Smooth muscle cell (in vitro differentiated cells): Measurements from ENCODE around the gene TOP3B. TPM values are rescaled to one million over a fixed set of nuclear protein-coding genes. Genes with fewer than 3 reads are reported as not detected.

Experiments
- DNase-seq: peaks from one replicate; lab custom pipeline; 2025; ENCODE audit not compliant: unreplicated experiment; lab: John Stamatoyannopoulos, UW
- H2AFZ ChIP-seq: fragments of 200-600 bp; sonication (generic); 2 replicates; pipeline ENCODE4 v1.6.0; 2016; ENCODE audit warnings: antibody characterized with exemption, low read depth, mild to moderate bottlenecking
- H3F3A ChIP-seq: fragments of 200-600 bp; sonication (generic); 2 replicates; pipeline ENCODE4 v1.6.0; 2017; ENCODE audit warnings: antibody characterized with exemption, low read depth
- H3K27ac ChIP-seq: fragments of 200-600 bp; sonication (generic); 2 replicates; pipeline ENCODE4 v1.5.1; 2016; ENCODE audit warnings: low read depth, mild to moderate bottlenecking
- H3K27me3 ChIP-seq: fragments of 200-600 bp; sonication (generic); 2 replicates; pipeline ENCODE4 v1.6.1; 2016; ENCODE audit warnings: low read depth, mild to moderate bottlenecking
- H3K36me3 ChIP-seq: fragments of 200-600 bp; sonication (generic); 2 replicates; pipeline ENCODE4 v1.5.1; 2016; ENCODE audit warnings: low read depth
- H3K4me1 ChIP-seq: fragments of 200-600 bp; sonication (generic); 2 replicates; pipeline ENCODE4 v1.5.1; 2016; ENCODE audit warnings: low read depth
- H3K4me2 ChIP-seq: fragments of 200-600 bp; sonication (generic); 2 replicates; pipeline ENCODE4 v1.6.0; 2016; ENCODE audit warnings: mild to moderate bottlenecking
- H3K4me3 ChIP-seq: fragments of 200-600 bp; sonication (generic); 2 replicates; pipeline ENCODE4 v1.5.1; 2016; ENCODE audit warnings: mild to moderate bottlenecking
- H3K79me2 ChIP-seq: fragments of 200-600 bp; sonication (generic); 2 replicates; pipeline ENCODE4 v1.6.0; 2016; ENCODE audit warnings: low read depth, mild to moderate bottlenecking
- H3K9ac ChIP-seq: fragments of 200-600 bp; sonication (generic); 2 replicates; pipeline ENCODE4 v1.6.0; 2016; ENCODE audit warnings: low read depth
- H3K9me3 ChIP-seq: fragments of 200-600 bp; sonication (generic); replicated peaks from 2 replicates; pipeline ENCODE4 v1.5.1; 2016; ENCODE audit warnings: low read depth
- H4K20me1 ChIP-seq: fragments of 200-600 bp; sonication (generic); 2 replicates; pipeline ENCODE4 v1.6.0; 2016; ENCODE audit warnings: low read depth
- WGBS: methylation state at CpG from one replicate; pipeline ENCODE4 v1.1.7; 2016; ENCODE audit warnings: low lambda C conversion rate; 5-methylcytosine and 5-hydroxymethylcytosine counted together
- polyA plus RNA-seq: library from polyadenylated mRNA; unstranded; fragments of >200 nt; fragmentation: Nextera tagmentation; extraction: Ambion mirVana; gene quantifications from 2 replicates; pipeline ENCODE4 v1.2.1, GENCODE V29; 2016
- total RNA-seq: library from RNA; depleted of rRNA; stranded (reverse); fragments of >200 nt; gene quantifications from 2 replicates; pipeline ENCODE4 v1.2.3, GENCODE V29; 2014
- TF ChIP-seq, protein P1 (sequence below): fragments of 200-600 bp; sonication (generic); IDR thresholded peaks from 2 replicates; pipeline ENCODE4 v1.5.1; 2017; ENCODE audit warnings: borderline replicate concordance, mild to moderate bottlenecking, antibody characterized with exemption; ENCODE audit not compliant: insufficient read depth, poor library complexity, severe bottlenecking

Gene TOP3B
- total and polyA plus RNA-seq, 2 experiments from 2014 or later: 15.2 to 17.6 TPM

DNA sequence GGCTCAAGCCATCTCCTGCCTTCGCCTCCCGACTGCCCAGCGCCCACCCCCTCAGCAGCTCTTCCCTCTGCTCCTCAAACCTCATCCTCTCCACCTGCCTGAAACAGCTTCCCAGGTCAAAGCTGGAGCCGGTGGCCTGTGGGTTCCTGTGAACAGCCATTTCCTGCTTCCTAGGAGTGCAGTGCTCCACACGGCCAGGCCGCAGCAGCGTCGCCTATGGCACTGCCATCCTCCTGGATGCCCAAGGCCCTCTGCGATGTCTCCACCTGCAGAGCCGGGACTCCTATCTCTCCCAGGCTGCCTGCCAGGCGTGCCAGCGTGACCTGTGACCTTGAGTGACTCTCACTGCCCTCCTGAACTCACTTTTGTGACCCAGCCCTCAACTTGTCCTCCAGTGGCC, 54.5 kb downstream of the TOP3B start:
- no peak overlapping the region for H2AFZ ChIP-seq
- WGBS: 92% methylated on average over 12 of the region's 12 CpGs
- H4K20me1 ChIP-seq: no peaks in the 10 kb centered on the region
- TF ChIP-seq, protein P1, sequence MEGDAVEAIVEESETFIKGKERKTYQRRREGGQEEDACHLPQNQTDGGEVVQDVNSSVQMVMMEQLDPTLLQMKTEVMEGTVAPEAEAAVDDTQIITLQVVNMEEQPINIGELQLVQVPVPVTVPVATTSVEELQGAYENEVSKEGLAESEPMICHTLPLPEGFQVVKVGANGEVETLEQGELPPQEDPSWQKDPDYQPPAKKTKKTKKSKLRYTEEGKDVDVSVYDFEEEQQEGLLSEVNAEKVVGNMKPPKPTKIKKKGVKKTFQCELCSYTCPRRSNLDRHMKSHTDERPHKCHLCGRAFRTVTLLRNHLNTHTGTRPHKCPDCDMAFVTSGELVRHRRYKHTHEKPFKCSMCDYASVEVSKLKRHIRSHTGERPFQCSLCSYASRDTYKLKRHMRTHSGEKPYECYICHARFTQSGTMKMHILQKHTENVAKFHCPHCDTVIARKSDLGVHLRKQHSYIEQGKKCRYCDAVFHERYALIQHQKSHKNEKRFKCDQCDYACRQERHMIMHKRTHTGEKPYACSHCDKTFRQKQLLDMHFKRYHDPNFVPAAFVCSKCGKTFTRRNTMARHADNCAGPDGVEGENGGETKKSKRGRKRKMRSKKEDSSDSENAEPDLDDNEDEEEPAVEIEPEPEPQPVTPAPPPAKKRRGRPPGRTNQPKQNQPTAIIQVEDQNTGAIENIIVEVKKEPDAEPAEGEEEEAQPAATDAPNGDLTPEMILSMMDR: no peak
- H3K4me3 ChIP-seq: no peak overlapping the region
- no peak for DNase-seq
- H3K79me2 ChIP-seq: no peaks in the 10 kb centered on the region
- no peaks in the 10 kb centered on the region for H3F3A ChIP-seq
- H3K27ac ChIP-seq: no peak overlapping the region
- H3K9ac ChIP-seq: no peak overlapping the region
- no peaks in the 10 kb centered on the region for H3K36me3 ChIP-seq
- H3K4me2 ChIP-seq: no peak overlapping the region
- no peaks in the 10 kb centered on the region for H3K4me1 ChIP-seq
- no peaks in the 10 kb centered on the region for H3K9me3 ChIP-seq
- H3K27me3 ChIP-seq: no peaks in the 10 kb centered on the region

DNA sequence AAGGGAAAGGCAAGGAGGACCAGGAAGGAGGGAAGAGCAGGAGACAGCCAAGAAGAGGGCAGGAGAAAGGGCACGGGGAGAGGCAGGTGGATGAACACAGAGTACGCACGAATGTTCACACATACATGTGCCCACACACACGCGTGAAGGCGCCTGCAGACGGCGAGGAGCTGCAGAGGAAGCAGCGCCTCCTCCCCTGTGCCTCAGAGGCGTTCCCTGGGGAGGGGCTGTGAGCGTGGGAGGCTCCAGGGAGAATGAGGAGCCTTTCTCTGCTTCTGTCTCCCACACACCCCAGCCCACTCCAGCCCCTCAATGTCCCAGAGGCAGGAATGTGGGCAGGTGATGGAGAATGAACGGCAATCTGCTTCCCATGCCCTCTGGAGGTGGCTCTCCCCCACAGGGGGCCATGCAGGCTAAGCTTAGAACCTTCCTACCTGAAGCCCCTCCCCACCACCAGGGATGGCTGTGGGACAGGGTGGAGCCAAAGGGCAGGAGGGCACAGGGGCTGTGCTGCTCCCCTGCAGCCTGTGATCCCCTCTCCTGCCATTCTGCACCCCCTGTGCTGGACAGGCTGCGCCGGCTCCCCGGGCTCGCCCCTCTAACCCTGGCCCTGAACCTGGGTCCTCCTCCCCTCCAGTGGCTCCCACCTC, 55.3 kb downstream of the TOP3B start:
- Histone ChIP-seq H3K9ac (no peak overlapping the region), H3K4me3 (no peak overlapping the region), H3K9me3 (no peaks in the 10 kb centered on the region), H3K4me1 (no peaks in the 10 kb centered on the region), H2AFZ (no peak overlapping the region), H3K27me3 (no peaks in the 10 kb centered on the region), H4K20me1 (no peaks in the 10 kb centered on the region), H3F3A (no peaks in the 10 kb centered on the region), H3K27ac (no peak overlapping the region), H3K36me3 (no peaks in the 10 kb centered on the region), H3K79me2 (no peaks in the 10 kb centered on the region), H3K4me2 (no peak overlapping the region)
- DNase-seq: no peak
- TF ChIP-seq, protein P1: no peak
- WGBS: 89% methylated on average over 16 of the region's 16 CpGs

DNA sequence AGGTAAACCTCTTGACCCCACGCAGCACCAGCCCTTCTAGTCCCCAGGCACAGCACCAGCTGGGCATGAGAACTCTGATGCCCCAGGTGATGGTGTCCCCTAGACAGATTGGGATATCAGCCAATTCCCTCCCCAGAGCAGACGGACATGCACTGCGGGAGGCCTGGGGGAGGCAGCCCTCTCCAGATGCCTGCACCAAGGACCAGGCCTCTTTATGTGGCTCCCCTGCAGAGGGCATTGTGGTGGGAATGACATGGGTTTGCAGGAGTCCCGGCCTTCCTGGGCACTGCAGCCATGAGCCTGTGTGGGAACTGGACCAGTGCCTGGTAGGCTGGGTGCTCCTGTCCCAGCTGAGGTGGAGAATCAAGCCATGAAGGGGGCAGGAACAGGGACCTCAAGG, 55.9 kb downstream of the TOP3B start:
- Histone ChIP-seq H3K79me2 (no peaks in the 10 kb centered on the region), H3K4me3 (no peak overlapping the region), H3K27me3 (no peaks in the 10 kb centered on the region), H3K9me3 (no peaks in the 10 kb centered on the region), H3K9ac (no peak overlapping the region), H4K20me1 (no peaks in the 10 kb centered on the region), H3F3A (no peaks in the 10 kb centered on the region), H2AFZ (no peak overlapping the region), H3K36me3 (no peaks in the 10 kb centered on the region), H3K4me2 (no peak overlapping the region), H3K27ac (no peak overlapping the region), H3K4me1 (no peaks in the 10 kb centered on the region)
- no peak for DNase-seq
- TF ChIP-seq, protein P1: no peak
- WGBS: 96% methylated on average over 4 of the region's 4 CpGs

GRCh38 chr22:21923163-21923561, 59.4 kb downstream of the TOP3B start:
- peaks cover 14% of the 10 kb centered on the region for H3K4me1 ChIP-seq
- H2AFZ ChIP-seq: no peak overlapping the region
- no peaks in the 10 kb centered on the region for H3K79me2 ChIP-seq
- H3K27me3 ChIP-seq: no peaks in the 10 kb centered on the region
- H3F3A ChIP-seq: no peaks in the 10 kb centered on the region
- H3K27ac ChIP-seq: no peak overlapping the region
- TF ChIP-seq, protein P1: no peak
- no peaks in the 10 kb centered on the region for H4K20me1 ChIP-seq
- no peaks in the 10 kb centered on the region for H3K36me3 ChIP-seq
- no peak overlapping the region for H3K4me3 ChIP-seq
- no peak overlapping the region for H3K9ac ChIP-seq
- WGBS: 96% methylated on average over 20 of the region's 21 CpGs
- H3K4me2 ChIP-seq: no peak overlapping the region
- no peaks in the 10 kb centered on the region for H3K9me3 ChIP-seq
- DNase-seq: no peak
